Measurements from ENCODE around the gene NLRC3. TPM values are rescaled to one million over a fixed set of nuclear protein-coding genes. Genes with fewer than 3 reads are reported as not detected.

Gene NLRC3
- total RNA-seq, 1 donor from 2014 or later: 0.12 TPM

DNA sequence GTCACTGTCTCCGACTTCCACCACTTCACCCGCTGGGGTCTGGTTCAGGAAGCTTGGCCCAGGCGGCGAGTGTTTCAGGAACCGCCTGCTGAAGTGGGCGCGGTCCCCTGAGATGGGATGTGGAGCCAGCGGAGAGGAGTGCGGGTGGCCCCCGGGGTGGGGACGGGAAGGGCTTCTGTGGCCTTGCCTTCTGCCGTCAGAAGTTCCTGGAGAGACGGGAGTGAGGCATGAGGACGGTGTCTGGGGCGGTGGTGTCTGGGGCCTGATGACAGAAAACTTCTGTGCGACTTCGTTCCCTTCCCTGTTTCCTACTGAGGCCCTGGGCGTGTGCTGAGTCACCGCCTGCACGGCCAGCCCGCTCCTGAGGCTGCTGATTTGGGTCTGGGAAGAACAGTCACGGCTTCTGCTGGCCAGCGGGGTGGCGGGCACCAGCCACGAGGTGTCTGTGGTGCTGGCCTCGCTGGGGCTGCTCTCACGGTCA is 12.3 kb upstream of the NLRC3 start:
- H3K36me3 Mint-ChIP-seq (ENCODE audit: low read depth): peaks cover 21% of the 10 kb centered on the region
- TF ChIP-seq CTCF (IDR thresholded peaks at IDR 0.05): no peak

GRCh38 chr16:3589001-3589400 is 11.8 kb upstream of the NLRC3 start:
- peaks cover 20% of the 10 kb centered on the region for H3K36me3 Mint-ChIP-seq (ENCODE audit: low read depth)
- DNase-seq (ENCODE audit: low spot score): no peak
- no peak for TF ChIP-seq CTCF (IDR thresholded peaks at IDR 0.05)
- H3K4me1 Mint-ChIP-seq (ENCODE audit: low read depth): no peaks in the 10 kb centered on the region
- no peaks in the 10 kb centered on the region for H3K27me3 Mint-ChIP-seq (ENCODE audit: low read depth)
- no peak overlapping the region for H3K27ac Mint-ChIP-seq (ENCODE audit: unreplicated experiment)
- H3K4me3 Mint-ChIP-seq (ENCODE audit: unreplicated experiment): no peak overlapping the region
- H3K9me3 Mint-ChIP-seq (ENCODE audit: low read depth): no peaks in the 10 kb centered on the region

More for the DNA sequence above, 12.3 kb upstream of the NLRC3 start:
- no peaks in the 10 kb centered on the region for H3K4me1 Mint-ChIP-seq (ENCODE audit: low read depth)
- no peaks in the 10 kb centered on the region for H3K9me3 Mint-ChIP-seq (ENCODE audit: low read depth)
- H3K27me3 Mint-ChIP-seq (ENCODE audit: low read depth): no peaks in the 10 kb centered on the region
- H3K27ac Mint-ChIP-seq (ENCODE audit: unreplicated experiment): no peak overlapping the region
- no peak for DNase-seq (ENCODE audit: low spot score)
- no peak overlapping the region for H3K4me3 Mint-ChIP-seq (ENCODE audit: unreplicated experiment)

- H3K27me3 Mint-ChIP-seq (ENCODE audit: low read depth): no peaks in the 10 kb centered on the region
- H3K36me3 Mint-ChIP-seq (ENCODE audit: low read depth): peaks cover 21% of the 10 kb centered on the region
- no peaks in the 10 kb centered on the region for H3K4me1 Mint-ChIP-seq (ENCODE audit: low read depth)
- no peak for DNase-seq (ENCODE audit: low spot score)
- no peak for TF ChIP-seq CTCF (IDR thresholded peaks at IDR 0.05)
- H3K9me3 Mint-ChIP-seq (ENCODE audit: low read depth): no peaks in the 10 kb centered on the region
- no peak overlapping the region for H3K27ac Mint-ChIP-seq (ENCODE audit: unreplicated experiment)
- H3K4me3 Mint-ChIP-seq (ENCODE audit: unreplicated experiment): no peak overlapping the region
Observed at GRCh38 chr16:3587547-3588110, 10.4 kb upstream of the NLRC3 start.

GRCh38 chr16:3584412-3584811 is 7.2 kb upstream of the NLRC3 start:
- Mint-ChIP-seq H3K4me1 (ENCODE audit: low read depth) (peaks cover 8% of the 10 kb centered on the region), H3K9me3 (ENCODE audit: low read depth) (no peaks in the 10 kb centered on the region), H3K27me3 (ENCODE audit: low read depth) (no peaks in the 10 kb centered on the region), H3K4me3 (ENCODE audit: unreplicated experiment) (no peak overlapping the region), H3K27ac (ENCODE audit: unreplicated experiment) (no peak overlapping the region), H3K36me3 (ENCODE audit: low read depth) (peaks cover 2% of the 10 kb centered on the region)
- TF ChIP-seq CTCF (IDR thresholded peaks at IDR 0.05): no peak
- DNase-seq (ENCODE audit: low spot score): peak; percentile 69

GRCh38 chr16:3583303-3584038 is 6.3 kb upstream of the NLRC3 start:
- TF ChIP-seq CTCF (IDR thresholded peaks at IDR 0.05): no peak
- DNase-seq (ENCODE audit: low spot score): no peak
- no peak overlapping the region for H3K4me3 Mint-ChIP-seq (ENCODE audit: unreplicated experiment)
- H3K27ac Mint-ChIP-seq (ENCODE audit: unreplicated experiment): no peak overlapping the region
- peaks cover 2% of the 10 kb centered on the region for H3K36me3 Mint-ChIP-seq (ENCODE audit: low read depth)
- H3K27me3 Mint-ChIP-seq (ENCODE audit: low read depth): no peaks in the 10 kb centered on the region
- no peaks in the 10 kb centered on the region for H3K9me3 Mint-ChIP-seq (ENCODE audit: low read depth)
- peaks cover 12% of the 10 kb centered on the region for H3K4me1 Mint-ChIP-seq (ENCODE audit: low read depth)
